SK-N-SH treated with all-trans-retinoic acid at 6 μM for 48 hours (cell line): ENCODE data around the gene SLC30A3.

Experiments
- ATAC-seq: fragments of 200-7000 bp; cut with Tn5 transposase; 3 replicates; pipeline ENCODE4 v1.9.1; 2020; ENCODE audit warnings: mild to moderate bottlenecking, moderate library complexity
- ARNTL ChIP-seq: fragments of 450-650 bp; formaldehyde crosslinking; IDR thresholded peaks from 2 replicates; pipeline ENCODE4 v1.5.0; 2020; ENCODE audit warnings: low read depth, mild to moderate bottlenecking, moderate library complexity, borderline replicate concordance
- BACH2 ChIP-seq: fragments of 250-450 bp; sonication (Bioruptor Pico); IDR thresholded peaks from 2 replicates; pipeline ENCODE4 v1.9.0; 2021; ENCODE audit warnings: mild to moderate bottlenecking, borderline replicate concordance
- CSDC2 ChIP-seq: fragments of 250-450 bp; sonication (Bioruptor Pico); IDR thresholded peaks from 2 replicates; pipeline ENCODE4 v1.5.0; 2020; ENCODE audit warnings: mild to moderate bottlenecking, moderate library complexity
- ESRRG ChIP-seq: fragments of 250-450 bp; sonication (Bioruptor Pico); IDR thresholded peaks from 2 replicates; pipeline ENCODE4 v1.6.1; 2021; ENCODE audit warnings: mild to moderate bottlenecking
- GLIS3 ChIP-seq: fragments of 250-450 bp; sonication (Bioruptor Pico); IDR thresholded peaks from 2 replicates; pipeline ENCODE4 v1.5.0; 2020; ENCODE audit warnings: mild to moderate bottlenecking, moderate library complexity
- ISL1 ChIP-seq: fragments of 250-450 bp; sonication (Bioruptor Pico); IDR thresholded peaks from 2 replicates; pipeline ENCODE4 v2.1.2; 2022; ENCODE audit warnings: mild to moderate bottlenecking, moderate library complexity
- OSR1 ChIP-seq: fragments of 250-450 bp; sonication (Bioruptor Pico); IDR thresholded peaks from 2 replicates; pipeline ENCODE4 v1.8.0; 2022; ENCODE audit warnings: moderate library complexity, mild to moderate bottlenecking, inconsistent platforms
- POU6F1 ChIP-seq: fragments of 250-450 bp; sonication (Bioruptor Pico); IDR thresholded peaks from 2 replicates; pipeline ENCODE4 v1.8.0; 2021; ENCODE audit warnings: low read depth, mild to moderate bottlenecking, moderate library complexity, borderline replicate concordance
- PPARA ChIP-seq: fragments of 250-450 bp; sonication (Bioruptor Pico); IDR thresholded peaks from 2 replicates; pipeline ENCODE4 v1.5.0; 2020; ENCODE audit warnings: mild to moderate bottlenecking, borderline replicate concordance
- RARB ChIP-seq: fragments of 250-450 bp; sonication (Bioruptor Pico); IDR thresholded peaks from 2 replicates; pipeline ENCODE4 v1.8.0; 2021; ENCODE audit warnings: mild to moderate bottlenecking, moderate library complexity
- SNAI2 ChIP-seq: fragments of 250-450 bp; sonication (Bioruptor Pico); IDR thresholded peaks from 2 replicates; pipeline ENCODE4 v1.5.0; 2020; ENCODE audit warnings: mild to moderate bottlenecking, moderate library complexity
- TOX ChIP-seq: fragments of 250-450 bp; sonication (Bioruptor Pico); IDR thresholded peaks from 2 replicates; pipeline ENCODE4 v1.8.0; 2021; ENCODE audit warnings: mild to moderate bottlenecking, moderate library complexity, borderline replicate concordance
- TSHZ2 ChIP-seq: fragments of 250-450 bp; sonication (Bioruptor Pico); IDR thresholded peaks from 2 replicates; pipeline ENCODE4 v1.5.0; 2020; ENCODE audit warnings: mild to moderate bottlenecking, moderate library complexity
- ZFP3 ChIP-seq: fragments of 250-450 bp; sonication (Bioruptor Pico); IDR thresholded peaks from 2 replicates; pipeline ENCODE4 v1.5.0; 2020; ENCODE audit warnings: mild to moderate bottlenecking, moderate library complexity
- ZFP30 ChIP-seq: fragments of 450-650 bp; formaldehyde crosslinking; IDR thresholded peaks from 2 replicates; pipeline ENCODE4 v1.5.0; 2022; ENCODE audit warnings: mild to moderate bottlenecking, moderate library complexity
- ZNF565 ChIP-seq: fragments of 450-650 bp; formaldehyde crosslinking; conservative IDR thresholded peaks from 2 replicates; pipeline ENCODE4 v1.5.0; 2020; ENCODE audit warnings: low read depth, mild to moderate bottlenecking, moderate library complexity
- ZNF70 ChIP-seq: fragments of 450-650 bp; formaldehyde crosslinking; IDR thresholded peaks from 2 replicates; pipeline ENCODE4 v1.5.0; 2020; ENCODE audit warnings: mild to moderate bottlenecking, moderate library complexity
- TF ChIP-seq, protein P1 (sequence below): fragments of 250-450 bp; sonication (Bioruptor Pico); IDR thresholded peaks from 2 replicates; pipeline ENCODE4 v1.5.1; 2021; ENCODE audit warnings: mild to moderate bottlenecking, moderate library complexity

Gene SLC30A3

DNA sequence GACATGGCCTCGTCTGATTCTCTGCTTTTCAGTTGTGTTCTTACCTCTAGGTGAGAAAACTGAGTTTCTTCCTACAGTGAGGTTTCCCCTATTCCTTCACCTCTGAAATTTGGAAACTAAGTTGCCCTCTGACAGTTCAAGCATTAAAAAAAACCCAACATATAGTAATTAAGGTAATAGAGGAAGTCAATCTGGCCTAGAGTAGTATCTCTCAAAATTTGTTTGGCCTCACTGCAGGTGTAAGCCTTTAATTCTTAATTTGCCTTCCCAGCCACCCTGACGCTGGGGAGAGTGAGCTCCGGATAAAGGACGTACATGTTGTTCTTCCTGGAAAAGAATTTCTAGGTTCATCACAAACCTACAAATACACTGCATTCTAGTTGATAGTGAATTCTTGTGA, 44.2 kb downstream of the SLC30A3 start:
- no peak for ATAC-seq
- TF ChIP-seq ARNTL (CRISPR knock-in tag): no peak
- no peak for TF ChIP-seq SNAI2
- TF ChIP-seq RARB (CRISPR knock-in tag): no peak
- TF ChIP-seq BACH2 (CRISPR knock-in tag): no peak
- TF ChIP-seq PPARA (CRISPR knock-in tag): no peak
- TF ChIP-seq ZNF565 (CRISPR knock-in tag): no peak
- no peak for TF ChIP-seq ESRRG (CRISPR knock-in tag)
- TF ChIP-seq CSDC2: no peak

DNA sequence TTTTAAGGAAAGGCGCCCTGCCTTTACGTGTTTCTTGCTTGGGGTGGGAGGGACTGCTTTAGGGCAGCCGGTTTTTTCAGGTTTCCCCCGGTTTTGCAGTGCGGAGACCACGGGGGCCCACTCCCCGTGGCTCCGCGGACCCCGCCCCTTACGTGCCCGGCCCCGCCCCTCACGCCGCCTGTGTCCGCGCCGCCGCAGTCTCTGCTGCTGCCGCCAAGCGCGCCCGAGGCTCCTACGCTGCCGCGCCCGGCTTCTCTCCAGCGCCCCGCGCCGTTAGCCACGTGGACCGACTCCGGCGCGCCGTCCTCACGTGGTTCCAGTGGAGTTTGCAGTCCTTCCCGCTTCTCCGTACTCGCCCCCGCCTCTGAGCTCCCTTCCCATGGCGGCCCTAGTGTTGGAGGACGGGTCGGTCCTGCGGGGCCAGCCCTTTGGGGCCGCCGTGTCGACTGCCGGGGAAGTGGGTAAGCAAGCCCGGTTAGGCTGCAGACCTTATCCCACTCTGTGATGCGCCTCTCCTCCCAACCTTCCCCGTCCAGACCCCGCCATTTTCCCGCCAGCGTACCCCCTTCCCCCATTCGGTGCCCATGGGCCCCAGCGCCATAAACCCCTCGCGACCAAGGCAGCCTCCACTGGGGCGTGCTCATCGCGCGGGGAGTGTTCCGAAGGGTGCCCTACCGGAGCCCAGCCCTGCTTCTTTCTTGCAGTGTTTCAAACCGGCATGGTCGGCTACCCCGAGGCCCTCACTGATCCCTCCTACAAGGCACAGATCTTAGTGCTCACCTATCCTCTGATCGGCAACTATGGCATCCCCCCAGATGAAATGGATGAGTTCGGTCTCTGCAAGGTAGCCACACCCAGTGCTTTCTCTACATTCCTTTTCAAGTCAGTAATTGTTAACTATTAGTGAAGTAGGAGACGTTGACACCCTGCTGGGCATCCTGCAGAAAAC, 45.4 kb downstream of the SLC30A3 start, which contains the start of gene CAD:
TSS of gene CAD (plus strand) at position 197 of the 949 bp plus-strand sequence. CDS start at position 380, 183 bp downstream.
- no peak for TF ChIP-seq ZNF70 (CRISPR knock-in tag)
- TF ChIP-seq ZFP3 (CRISPR knock-in tag): peak; percentile 100
- TF ChIP-seq POU6F1 (CRISPR knock-in tag): no peak
- TF ChIP-seq GLIS3 (CRISPR knock-in tag): peak; percentile 37; the same call in 1 of the 2 replicates
- peak; percentile 90 for ATAC-seq

DNA sequence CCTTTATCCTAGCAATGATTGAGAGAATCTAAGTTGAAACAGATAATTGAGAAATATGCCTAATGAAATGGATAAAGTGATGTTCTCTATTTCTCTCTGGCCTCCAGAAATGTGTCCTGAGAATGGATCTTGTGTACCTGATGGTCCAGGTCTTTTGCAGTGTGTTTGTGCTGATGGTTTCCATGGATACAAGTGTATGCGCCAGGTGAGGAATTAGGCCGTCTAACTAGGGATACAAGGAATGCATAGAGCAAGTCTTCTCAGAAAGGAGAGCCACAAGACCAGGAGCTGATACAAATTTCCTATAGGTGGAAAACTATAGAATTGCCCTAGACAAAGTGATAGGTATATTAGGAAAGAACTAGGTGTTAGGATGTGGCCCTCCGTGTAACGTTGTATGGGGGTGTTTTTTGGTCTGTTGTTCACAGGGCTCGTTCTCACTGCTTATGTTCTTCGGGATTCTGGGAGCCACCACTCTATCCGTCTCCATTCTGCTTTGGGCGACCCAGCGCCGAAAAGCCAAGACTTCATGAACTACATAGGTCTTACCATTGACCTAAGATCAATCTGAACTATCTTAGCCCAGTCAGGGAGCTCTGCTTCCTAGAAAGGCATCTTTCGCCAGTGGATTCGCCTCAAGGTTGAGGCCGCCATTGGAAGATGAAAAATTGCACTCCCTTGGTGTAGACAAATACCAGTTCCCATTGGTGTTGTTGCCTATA, 46.3 kb downstream of the SLC30A3 start:
- no peak for ATAC-seq
- no peak for TF ChIP-seq POU6F1 (CRISPR knock-in tag)
- no peak for TF ChIP-seq ZNF70 (CRISPR knock-in tag)
- no peak for TF ChIP-seq TOX (CRISPR knock-in tag)
- TF ChIP-seq, protein P1, sequence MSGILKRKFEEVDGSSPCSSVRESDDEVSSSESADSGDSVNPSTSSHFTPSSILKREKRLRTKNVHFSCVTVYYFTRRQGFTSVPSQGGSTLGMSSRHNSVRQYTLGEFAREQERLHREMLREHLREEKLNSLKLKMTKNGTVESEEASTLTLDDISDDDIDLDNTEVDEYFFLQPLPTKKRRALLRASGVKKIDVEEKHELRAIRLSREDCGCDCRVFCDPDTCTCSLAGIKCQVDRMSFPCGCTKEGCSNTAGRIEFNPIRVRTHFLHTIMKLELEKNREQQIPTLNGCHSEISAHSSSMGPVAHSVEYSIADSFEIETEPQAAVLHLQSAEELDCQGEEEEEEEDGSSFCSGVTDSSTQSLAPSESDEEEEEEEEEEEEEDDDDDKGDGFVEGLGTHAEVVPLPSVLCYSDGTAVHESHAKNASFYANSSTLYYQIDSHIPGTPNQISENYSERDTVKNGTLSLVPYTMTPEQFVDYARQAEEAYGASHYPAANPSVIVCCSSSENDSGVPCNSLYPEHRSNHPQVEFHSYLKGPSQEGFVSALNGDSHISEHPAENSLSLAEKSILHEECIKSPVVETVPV (CRISPR knock-in tag): no peak
- no peak for TF ChIP-seq RARB (CRISPR knock-in tag)
- TF ChIP-seq ZFP30: no peak
- no peak for TF ChIP-seq OSR1 (CRISPR knock-in tag)
- TF ChIP-seq SNAI2: no peak
- no peak for TF ChIP-seq ZNF565 (CRISPR knock-in tag)
- no peak for TF ChIP-seq ISL1 (CRISPR knock-in tag)
- TF ChIP-seq, all 23 proteins: peak for 0

DNA sequence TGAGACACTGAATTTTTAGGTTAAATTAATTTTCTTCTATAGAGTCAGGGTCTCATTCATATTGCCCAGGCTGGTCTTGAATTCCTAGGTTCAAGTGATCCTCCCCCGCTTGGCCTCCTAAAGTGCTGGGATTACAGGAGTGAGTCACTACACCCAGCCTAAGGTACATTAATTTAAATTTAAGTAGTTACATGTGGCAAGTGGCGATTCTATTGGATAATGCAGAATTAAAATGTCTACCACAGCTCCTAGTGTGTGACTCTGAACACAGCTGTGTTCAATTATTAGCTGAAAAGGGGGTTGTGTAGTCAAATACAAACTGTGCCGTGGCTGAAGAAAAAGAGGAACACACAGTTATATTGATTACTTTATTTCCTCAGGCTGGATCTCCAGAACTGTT, 47.9 kb downstream of the SLC30A3 start:
- ATAC-seq: no peak
- TF ChIP-seq PPARA (CRISPR knock-in tag): no peak
- no peak for TF ChIP-seq TSHZ2
- TF ChIP-seq, protein P1 (CRISPR knock-in tag): no peak
- TF ChIP-seq ZFP30: no peak
- no peak for TF ChIP-seq ESRRG (CRISPR knock-in tag)
- TF ChIP-seq CSDC2: no peak
- TF ChIP-seq ZNF565 (CRISPR knock-in tag): no peak
